Measurements from ENCODE around the gene SLC6A6. TPM values are rescaled to one million over a fixed set of nuclear protein-coding genes. Genes with fewer than 3 reads are reported as not detected.

Gene SLC6A6
- total RNA-seq, 1 experiment from 2014 or later: 72.6 TPM

DNA sequence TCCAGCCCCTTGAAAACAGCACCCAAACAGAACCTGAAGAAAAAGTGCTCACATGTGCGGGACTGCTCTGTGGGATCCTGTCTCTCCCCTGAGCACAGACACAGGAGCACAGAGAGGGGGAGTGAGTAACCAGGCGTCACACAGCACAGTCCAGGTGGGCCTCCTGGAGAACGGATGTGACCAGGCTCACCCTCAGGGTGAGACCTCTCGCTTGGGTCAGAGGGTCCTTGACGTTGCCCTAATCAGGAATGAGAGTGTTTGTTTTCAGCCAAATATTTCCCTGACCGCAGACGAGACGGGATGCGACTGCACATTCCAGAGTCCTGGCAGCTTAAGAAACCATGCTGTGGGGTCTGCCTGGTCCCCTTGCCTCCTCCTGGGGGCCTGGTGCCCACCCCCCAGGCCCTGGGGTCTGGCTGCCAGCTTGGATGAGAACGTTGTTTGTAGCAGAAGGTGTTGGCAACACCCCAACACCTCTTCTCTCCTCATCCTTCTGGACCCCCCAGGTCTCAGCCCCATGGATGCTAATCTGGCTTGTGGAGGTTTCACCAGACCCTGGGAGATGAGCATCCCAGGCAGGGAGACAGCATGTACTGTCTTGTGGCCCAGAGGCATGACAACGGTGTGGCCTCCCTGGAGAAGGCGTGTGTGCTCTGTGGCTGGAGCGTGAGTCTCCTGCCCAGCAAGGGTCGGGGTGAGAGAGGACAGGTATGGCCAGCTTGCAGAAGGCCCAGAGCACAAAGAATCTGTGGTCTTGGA is 42.1 kb upstream of the SLC6A6 start:
- Histone ChIP-seq H3K79me1 (ENCODE audit: insufficient read depth, low read depth, low read length, poor library complexity, severe bottlenecking) (no peaks in the 10 kb centered on the region), H2BK120ac (ENCODE audit: low read depth, low read length, poor library complexity, severe bottlenecking) (no peak overlapping the region), H4K8ac (replicated peaks; ENCODE audit: insufficient read length, low read depth, low read length) (no peak overlapping the region), H2AK5ac (ENCODE audit: insufficient read length, low read length) (no peak overlapping the region), H3K9ac (ENCODE audit: extremely low read depth, insufficient read length, low read length) (no peak overlapping the region), H3K4ac (ENCODE audit: low read depth, low read length) (no peak overlapping the region), H3K4me1 (ENCODE audit: insufficient read depth, low read length) (no peaks in the 10 kb centered on the region), H2BK20ac (ENCODE audit: low read depth, low read length, poor library complexity, severe bottlenecking) (no peak overlapping the region), H3K4me2 (ENCODE audit: insufficient read depth, insufficient read length, low read length) (no peak overlapping the region), H2BK12ac (ENCODE audit: insufficient read length, low read depth, low read length) (no peak overlapping the region), H3K27me3 (ENCODE audit: insufficient read depth, low read length) (no peaks in the 10 kb centered on the region), H3T11ph (ENCODE audit: low read length) (no peak overlapping the region), H3K27ac (ENCODE audit: insufficient read length, low read depth, low read length) (no peak overlapping the region), H2AFZ (ENCODE audit: low read length) (no peak overlapping the region), H2BK15ac (ENCODE audit: low read depth, low read length) (no peak overlapping the region), H2BK5ac (ENCODE audit: insufficient read length, low read length) (no peak overlapping the region), H3K23me2 (ENCODE audit: insufficient read length, low read depth, low read length, poor library complexity, severe bottlenecking) (no peaks in the 10 kb centered on the region), H4K91ac (ENCODE audit: insufficient read length, low read depth, low read length) (no peak overlapping the region), H4K20me1 (ENCODE audit: control insufficient read depth, insufficient read depth, insufficient read length) (no peaks in the 10 kb centered on the region), H3K9me3 (ENCODE audit: control insufficient read depth, low read depth, low read length) (no peaks in the 10 kb centered on the region), H3K79me2 (ENCODE audit: insufficient read depth, low read length) (no peaks in the 10 kb centered on the region), H3K18ac (ENCODE audit: insufficient read length, low read depth, low read length) (no peak overlapping the region), H4K5ac (ENCODE audit: insufficient read length, low read depth, low read length) (no peak overlapping the region), H3K14ac (ENCODE audit: insufficient read depth, low read length) (no peak overlapping the region), H3K56ac (ENCODE audit: insufficient read length, low read depth, low read length) (no peak overlapping the region), H3K23ac (ENCODE audit: insufficient read length, low read depth, low read length) (no peak overlapping the region)
- Mint-ChIP-seq H3K4me1 (peaks cover 3 to 6% of the 10 kb centered on the region in 2 experiments; a peak in 2 of 4 replicates), H3K27me3 (ENCODE audit: low read depth) (peaks cover 11% of the 10 kb centered on the region), H3K4me3 (no peak overlapping the region), H3K27ac (no peak overlapping the region; a peak in 1 of 7 replicates), H3K36me3 (ENCODE audit: insufficient read depth in 1 of 3, low read depth in 3 of 3) (no peaks in the 10 kb centered on the region), H3K9me3 (no peaks in the 10 kb centered on the region; a peak in 1 of 5 replicates)
- TF ChIP-seq, protein P1, sequence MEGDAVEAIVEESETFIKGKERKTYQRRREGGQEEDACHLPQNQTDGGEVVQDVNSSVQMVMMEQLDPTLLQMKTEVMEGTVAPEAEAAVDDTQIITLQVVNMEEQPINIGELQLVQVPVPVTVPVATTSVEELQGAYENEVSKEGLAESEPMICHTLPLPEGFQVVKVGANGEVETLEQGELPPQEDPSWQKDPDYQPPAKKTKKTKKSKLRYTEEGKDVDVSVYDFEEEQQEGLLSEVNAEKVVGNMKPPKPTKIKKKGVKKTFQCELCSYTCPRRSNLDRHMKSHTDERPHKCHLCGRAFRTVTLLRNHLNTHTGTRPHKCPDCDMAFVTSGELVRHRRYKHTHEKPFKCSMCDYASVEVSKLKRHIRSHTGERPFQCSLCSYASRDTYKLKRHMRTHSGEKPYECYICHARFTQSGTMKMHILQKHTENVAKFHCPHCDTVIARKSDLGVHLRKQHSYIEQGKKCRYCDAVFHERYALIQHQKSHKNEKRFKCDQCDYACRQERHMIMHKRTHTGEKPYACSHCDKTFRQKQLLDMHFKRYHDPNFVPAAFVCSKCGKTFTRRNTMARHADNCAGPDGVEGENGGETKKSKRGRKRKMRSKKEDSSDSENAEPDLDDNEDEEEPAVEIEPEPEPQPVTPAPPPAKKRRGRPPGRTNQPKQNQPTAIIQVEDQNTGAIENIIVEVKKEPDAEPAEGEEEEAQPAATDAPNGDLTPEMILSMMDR (conservative IDR thresholded peaks at IDR 0.05): no peak
- DNase-seq: no peak
- no CpG with 5 or more reads among the region's 14 CpGs for WGBS (ENCODE audit: extremely low coverage, insufficient read length, low lambda C conversion rate)

All from H9 (cell line).